ENCODE results near the gene R3HDM2. TPM values are rescaled to one million over a fixed set of nuclear protein-coding genes. Genes with fewer than 3 reads are reported as not detected.

R3HDM2 gene
- total and polyA plus RNA-seq, 2 experiments from 2014 or later = 13.4 to 28.7 TPM

- no peaks in the 10 kb centered on the region for H3K36me3 ChIP-seq (replicated peaks; ENCODE audit: insufficient read depth, low read depth)
- peaks cover 84% of the 10 kb centered on the region for H3K27me3 ChIP-seq
- H2AFZ ChIP-seq = no peak overlapping the region
- H3K4me1 ChIP-seq (ENCODE audit: insufficient read depth) = peaks cover 41% of the 10 kb centered on the region
- TF ChIP-seq EZH2phosphoT487 (IDR thresholded peaks at IDR 0.05; ENCODE audit: low read depth, severe bottlenecking, unreplicated experiment) (no peak), EZH2 (IDR thresholded peaks at IDR 0.05; ENCODE audit: borderline replicate concordance) (no peak), CTCF (IDR thresholded peaks at IDR 0.05; ENCODE audit: poor library complexity) (no peak)
- H3K79me2 ChIP-seq = no peaks in the 10 kb centered on the region
- H4K20me1 ChIP-seq (ENCODE audit: insufficient read depth, poor library complexity, severe bottlenecking) = no peaks in the 10 kb centered on the region
- no peak overlapping the region for H3K27ac ChIP-seq
- H3K9me3 ChIP-seq (ENCODE audit: low read depth) = no peaks in the 10 kb centered on the region
- no peak overlapping the region for H3K4me3 ChIP-seq
- no peaks in the 10 kb centered on the region for H3K9me2 ChIP-seq (replicated peaks; ENCODE audit: insufficient read depth)
- H3K4me2 ChIP-seq = peak overlapping the region; percentile 99
- no peak for DNase-seq (ENCODE audit: low spot score)
- WGBS (ENCODE audit: low lambda C conversion rate, missing lambda C conversion rate) = 56% methylated on average over 5 of the region's 5 CpGs
These were observed 212.6 kb downstream of the R3HDM2 start for GRCh38 chr12:57218030-57218853.

GRCh38 chr12:57216921-57217879, 213.6 kb downstream of the R3HDM2 start:
- peaks cover 74% of the 10 kb centered on the region for H3K27me3 ChIP-seq
- no peaks in the 10 kb centered on the region for H3K9me3 ChIP-seq (ENCODE audit: low read depth)
- H3K4me1 ChIP-seq (ENCODE audit: insufficient read depth) = peaks cover 41% of the 10 kb centered on the region
- H3K27ac ChIP-seq = no peak overlapping the region
- TF ChIP-seq CTCF (IDR thresholded peaks at IDR 0.05; ENCODE audit: poor library complexity) (no peak), EZH2 (IDR thresholded peaks at IDR 0.05; ENCODE audit: borderline replicate concordance) (peak; percentile 83), EZH2phosphoT487 (IDR thresholded peaks at IDR 0.05; ENCODE audit: low read depth, severe bottlenecking, unreplicated experiment) (no peak)
- DNase-seq (ENCODE audit: low spot score) = no peak
- peak overlapping the region; percentile 27 for H3K4me3 ChIP-seq
- no peaks in the 10 kb centered on the region for H3K36me3 ChIP-seq (replicated peaks; ENCODE audit: insufficient read depth, low read depth)
- no peaks in the 10 kb centered on the region for H4K20me1 ChIP-seq (ENCODE audit: insufficient read depth, poor library complexity, severe bottlenecking)
- no peaks in the 10 kb centered on the region for H3K9me2 ChIP-seq (replicated peaks; ENCODE audit: insufficient read depth)
- no peak overlapping the region for H2AFZ ChIP-seq
- 4% methylated on average over 57 of the region's 63 CpGs for WGBS (ENCODE audit: low lambda C conversion rate, missing lambda C conversion rate)
- peak overlapping the region; percentile 99 for H3K4me2 ChIP-seq
- H3K79me2 ChIP-seq = no peaks in the 10 kb centered on the region

GRCh38 chr12:57216014-57216911, 214.6 kb downstream of the R3HDM2 start, which contains the start of gene NXPH4:
NXPH4 (plus strand) TSS chr12:57216794; CDS start chr12:57216970, 176 bp downstream.
- Histone ChIP-seq H3K9me2 (replicated peaks; ENCODE audit: insufficient read depth) (no peaks in the 10 kb centered on the region), H4K20me1 (ENCODE audit: insufficient read depth, poor library complexity, severe bottlenecking) (no peaks in the 10 kb centered on the region), H3K4me1 (ENCODE audit: insufficient read depth) (peaks cover 41% of the 10 kb centered on the region), H3K36me3 (replicated peaks; ENCODE audit: insufficient read depth, low read depth) (no peaks in the 10 kb centered on the region), H3K27ac (no peak within 1 kb of the TSS), H3K27me3 (peaks cover 64% of the 10 kb centered on the region), H3K9me3 (ENCODE audit: low read depth) (no peaks in the 10 kb centered on the region), H3K4me3 (peak within 1 kb of the TSS; percentile 27), H3K79me2 (no peaks in the 10 kb centered on the region), H3K4me2 (peak within 1 kb of the TSS; percentile 99), H2AFZ (no peak within 1 kb of the TSS)
- WGBS (ENCODE audit: low lambda C conversion rate, missing lambda C conversion rate) = 4% methylated on average over 16 of the region's 102 CpGs
- peak; percentile 57 for DNase-seq (ENCODE audit: low spot score)
- TF ChIP-seq EZH2 (IDR thresholded peaks at IDR 0.05; ENCODE audit: borderline replicate concordance) (no peak), CTCF (IDR thresholded peaks at IDR 0.05; ENCODE audit: poor library complexity) (no peak), EZH2phosphoT487 (IDR thresholded peaks at IDR 0.05; ENCODE audit: low read depth, severe bottlenecking, unreplicated experiment) (no peak)
